HG03460 (cell line): ENCODE measurements around the gene UCHL3.

Experiments
- ATAC-seq: cut with Tn5 transposase; IDR thresholded peaks from one replicate; pipeline ENCODE4 v1.9.1; 2021; ENCODE audit not compliant: unreplicated experiment

The UCHL3 gene

DNA sequence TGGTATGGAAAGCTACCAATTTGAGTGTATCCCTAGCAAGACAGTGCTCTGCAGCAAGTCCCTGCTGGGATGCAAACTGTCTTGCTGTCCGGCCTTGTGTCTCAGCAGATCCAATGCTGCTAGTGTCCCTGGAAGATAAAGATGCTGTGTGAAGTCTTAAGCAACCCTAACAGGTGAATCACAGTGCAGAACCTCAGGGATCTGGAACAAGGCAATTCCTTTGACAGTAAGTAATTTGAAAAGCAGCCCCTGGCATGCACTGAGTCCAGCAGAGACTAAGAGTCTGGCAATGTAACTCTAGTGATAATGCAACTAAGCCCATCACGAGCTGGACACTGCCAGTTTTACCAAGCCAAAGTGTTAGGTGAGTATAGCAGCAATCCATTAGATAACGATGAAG, 1.7 kb upstream of the UCHL3 start:
- no peak for ATAC-seq

DNA sequence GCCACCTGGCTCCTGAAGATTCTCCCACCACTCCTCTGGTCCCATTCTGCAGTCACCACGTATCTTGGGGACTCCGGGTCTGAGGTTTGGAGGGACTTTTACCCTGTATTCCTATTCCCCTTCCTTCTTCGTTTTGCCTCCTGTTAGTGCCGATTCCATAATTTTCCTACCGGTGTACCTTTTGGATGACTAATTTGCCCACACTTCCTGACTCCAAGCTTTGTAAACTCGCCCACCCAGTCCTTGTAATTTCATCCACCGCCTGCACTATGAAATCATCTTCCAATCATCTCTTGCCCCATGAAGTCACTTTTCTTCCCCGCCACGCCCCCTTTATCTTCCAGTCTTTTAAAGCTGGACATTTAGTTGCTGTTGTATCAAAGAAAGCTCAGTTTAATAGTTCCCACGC, 572 bp downstream of the UCHL3 start:
- peak; percentile 7 for ATAC-seq

DNA sequence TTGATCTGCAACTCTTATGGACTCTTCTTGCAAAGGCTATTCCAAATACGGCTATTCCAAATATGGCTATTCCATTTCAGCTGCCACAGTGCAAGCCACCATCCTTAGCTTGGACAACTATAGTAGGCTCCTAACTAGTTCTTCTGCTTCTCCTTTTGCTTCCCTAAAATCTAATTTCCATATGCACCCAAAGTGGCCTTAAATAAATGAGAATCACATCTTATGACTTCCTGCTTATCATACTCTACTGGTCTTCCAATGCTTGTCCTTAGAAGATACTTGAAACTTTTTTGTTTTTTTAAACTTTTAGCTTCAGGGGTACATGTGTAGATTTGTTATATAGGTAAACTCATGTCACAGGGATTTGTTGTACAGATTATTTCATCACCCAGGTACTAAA, 4.9 kb downstream of the UCHL3 start:
- ATAC-seq = no peak

DNA sequence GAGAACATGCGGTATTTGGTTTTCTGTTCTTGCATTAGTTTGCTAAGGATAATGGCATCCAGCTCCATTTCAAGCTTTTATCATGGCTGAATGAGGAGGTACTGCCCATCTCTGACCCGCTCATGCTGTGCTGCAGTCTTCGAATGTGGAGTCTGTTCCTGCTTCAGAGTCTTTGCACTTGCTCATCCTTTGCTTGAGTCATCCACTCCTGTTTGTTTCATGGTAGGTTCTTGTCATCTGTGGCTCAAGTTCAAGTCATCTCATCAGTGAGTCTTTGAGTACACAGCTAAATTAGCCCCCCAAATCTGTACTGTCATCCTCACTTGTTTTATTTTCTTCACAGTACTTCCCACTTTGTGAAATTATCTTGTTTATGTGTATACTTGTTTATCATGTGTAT, 5.4 kb downstream of the UCHL3 start:
- ATAC-seq = no peak

DNA sequence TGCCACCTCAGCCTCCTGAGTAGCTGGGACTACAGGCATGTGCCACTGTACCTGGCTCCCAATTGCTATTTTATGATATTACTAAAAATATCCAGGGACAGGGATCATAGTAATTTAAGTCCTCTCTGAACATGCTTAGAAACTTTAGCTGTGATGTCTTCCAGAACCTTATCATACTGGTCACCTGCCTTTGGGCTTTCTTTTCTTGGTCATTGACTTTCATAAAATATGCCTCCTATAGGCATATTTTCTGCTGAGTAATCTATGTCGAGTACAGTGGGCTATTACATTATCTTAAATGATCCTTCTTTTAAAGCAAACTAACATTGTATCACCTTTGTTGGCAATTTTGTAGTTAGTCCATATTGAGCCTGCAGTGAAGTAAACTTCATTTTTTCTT, 6.2 kb downstream of the UCHL3 start:
- no peak for ATAC-seq

DNA sequence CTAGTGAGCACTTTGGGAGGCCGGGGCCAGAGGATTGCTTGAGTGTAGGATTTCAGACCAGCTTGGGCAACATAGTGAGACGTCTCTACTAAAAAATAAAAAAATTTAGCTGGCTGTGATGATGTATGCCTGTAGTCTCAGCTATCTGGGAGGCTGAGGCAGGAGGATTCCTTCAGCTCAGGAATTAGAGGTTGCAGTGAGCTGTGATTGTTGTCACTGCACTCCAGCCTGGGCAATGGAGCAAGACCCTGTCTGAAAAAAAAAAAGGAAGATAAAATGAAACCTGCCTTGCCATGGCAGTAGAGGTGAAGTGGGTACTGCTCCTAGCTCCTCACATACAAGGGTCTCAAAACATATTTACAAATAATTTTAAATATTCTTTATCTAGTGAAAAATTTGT, 7.4 kb downstream of the UCHL3 start:
- no peak for ATAC-seq

DNA sequence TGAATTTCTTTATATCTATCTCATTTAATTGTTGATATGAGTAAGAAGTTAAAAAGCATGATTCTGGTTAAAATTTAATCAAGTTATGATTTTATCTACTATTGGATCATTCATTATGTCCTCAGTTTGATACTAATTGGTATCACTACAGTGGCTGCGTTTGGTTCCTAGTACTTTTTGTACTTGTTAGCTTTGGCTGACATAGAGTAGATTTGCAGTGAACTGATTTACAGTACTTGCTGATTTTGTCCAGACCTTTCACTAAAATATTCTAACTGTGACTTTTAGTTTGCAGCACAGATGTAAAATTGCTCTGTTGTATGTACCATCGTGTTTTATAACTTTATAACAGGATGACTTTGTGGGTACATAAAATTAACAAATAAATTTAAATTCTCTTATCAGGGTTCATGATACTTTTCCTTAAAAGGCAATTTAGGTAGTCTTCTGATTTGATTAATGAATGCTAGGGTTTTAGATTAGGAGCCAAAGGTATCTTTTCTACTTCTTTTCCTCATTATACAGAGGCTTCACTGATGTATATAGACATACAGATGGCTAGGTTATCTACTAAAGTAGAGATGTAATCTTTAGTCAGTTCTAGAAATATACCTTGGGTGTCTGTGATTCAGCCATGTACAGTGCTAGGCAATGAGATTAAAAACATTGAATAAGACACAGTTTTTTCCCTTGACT, 8.7 kb downstream of the UCHL3 start:
- no peak for ATAC-seq

DNA sequence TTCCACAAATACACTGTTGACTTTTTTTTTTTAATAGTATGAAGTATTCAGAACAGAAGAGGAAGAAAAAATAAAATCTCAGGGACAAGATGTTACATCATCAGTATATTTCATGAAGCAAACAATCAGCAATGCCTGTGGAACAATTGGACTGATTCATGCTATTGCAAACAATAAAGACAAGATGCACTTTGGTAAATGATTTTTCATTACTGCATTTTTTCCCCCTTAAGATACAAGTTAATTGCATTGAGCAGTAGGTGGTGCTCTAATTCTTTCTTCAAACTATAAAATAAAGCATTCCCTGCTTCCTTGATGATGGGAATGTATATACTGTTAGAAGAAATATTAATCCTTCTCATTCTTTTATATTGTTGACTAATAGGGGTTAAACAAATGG, 17.1 kb downstream of the UCHL3 start:
- no peak for ATAC-seq

DNA sequence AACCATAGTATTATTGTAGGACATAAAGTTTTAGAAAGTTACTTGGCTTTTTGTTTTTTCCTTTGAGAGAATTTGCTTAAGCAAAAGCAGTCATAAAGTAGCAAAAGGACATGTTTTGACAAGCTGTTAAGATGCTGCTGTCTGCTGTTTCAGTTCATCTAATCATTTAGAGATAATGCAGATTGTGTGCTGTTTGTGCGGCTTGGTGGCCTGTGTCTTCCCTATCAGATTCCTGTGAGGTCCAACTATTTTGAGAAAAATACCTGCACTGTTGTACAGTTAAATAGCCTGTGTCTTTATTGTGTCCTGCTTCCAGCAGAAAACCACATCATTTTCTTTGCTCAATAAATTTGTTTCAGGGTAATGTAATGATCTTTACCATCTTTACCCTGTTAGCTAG, 20.0 kb downstream of the UCHL3 start:
- no peak for ATAC-seq

DNA sequence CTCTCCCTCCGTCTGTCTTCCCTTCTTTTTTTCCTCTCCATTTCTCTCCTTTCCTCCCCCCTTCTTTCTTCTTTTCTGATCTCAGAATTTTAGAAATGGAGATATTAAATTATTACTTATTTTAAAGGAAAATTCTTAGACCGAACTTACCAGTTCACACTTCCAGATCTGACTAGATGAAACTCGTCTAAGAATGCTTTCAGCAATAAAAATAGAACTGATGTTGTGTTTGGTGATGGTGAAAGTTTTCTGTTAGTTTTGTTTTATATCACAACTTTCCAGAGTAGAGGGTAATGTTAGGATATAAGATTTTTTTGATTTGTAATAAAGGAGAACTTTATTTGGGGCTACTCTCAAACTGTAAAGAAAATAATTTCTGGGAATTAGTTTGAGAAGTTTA, 29.9 kb downstream of the UCHL3 start:
- no peak for ATAC-seq

DNA sequence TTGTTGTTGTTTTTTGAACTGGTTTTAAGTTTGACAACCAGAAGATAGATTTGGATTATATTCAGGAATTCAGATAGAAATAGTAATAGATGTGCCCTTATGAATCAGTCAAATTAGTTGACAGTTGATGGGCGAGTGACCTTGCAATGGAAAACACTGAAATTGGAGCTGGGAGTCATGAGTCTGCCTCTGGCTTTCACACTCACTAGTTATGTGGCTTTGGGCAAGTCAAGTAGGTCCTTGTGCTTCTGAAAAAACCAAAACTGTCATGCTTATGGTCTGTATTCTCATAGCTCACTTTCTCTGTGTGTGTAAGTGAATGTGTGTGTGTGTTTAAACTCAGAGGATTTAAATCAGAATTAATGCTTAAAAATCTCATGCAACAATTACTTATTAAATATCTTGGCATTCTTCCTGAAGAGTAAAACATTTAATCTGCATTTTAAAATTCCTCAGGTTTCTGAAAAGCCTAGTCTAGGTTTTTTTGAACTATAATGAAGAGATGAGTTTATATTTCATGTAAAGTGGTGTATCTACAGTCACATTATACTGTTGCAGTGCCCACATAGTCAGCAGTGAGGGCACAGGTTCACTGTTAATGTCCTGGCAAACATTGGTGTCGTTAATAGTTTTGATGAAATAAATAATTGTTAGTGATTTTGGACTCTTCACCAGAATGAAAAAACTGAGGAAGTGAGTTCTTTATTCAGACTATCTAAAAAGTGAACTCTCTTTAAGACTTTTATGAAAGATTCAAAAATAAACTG, 32.5 kb downstream of the UCHL3 start:
- no peak for ATAC-seq

DNA sequence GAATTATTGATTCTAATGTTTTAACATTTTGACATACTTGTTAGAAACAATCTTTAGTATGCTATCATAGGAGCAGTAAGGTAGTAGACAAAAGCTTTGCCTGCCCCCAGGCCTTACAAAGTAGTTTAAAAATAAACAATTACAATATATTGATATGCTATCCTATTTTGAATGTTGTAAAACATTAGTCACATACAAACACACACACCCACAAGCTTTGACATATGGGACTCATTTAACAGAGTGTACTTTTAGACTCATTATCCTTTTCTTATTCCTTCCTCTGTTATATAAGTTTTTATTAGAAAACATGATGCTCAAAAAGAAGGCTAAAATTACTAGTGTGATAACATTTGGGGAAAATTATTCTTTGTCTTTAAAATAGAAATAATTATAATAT, 33.5 kb downstream of the UCHL3 start:
- ATAC-seq = no peak

DNA sequence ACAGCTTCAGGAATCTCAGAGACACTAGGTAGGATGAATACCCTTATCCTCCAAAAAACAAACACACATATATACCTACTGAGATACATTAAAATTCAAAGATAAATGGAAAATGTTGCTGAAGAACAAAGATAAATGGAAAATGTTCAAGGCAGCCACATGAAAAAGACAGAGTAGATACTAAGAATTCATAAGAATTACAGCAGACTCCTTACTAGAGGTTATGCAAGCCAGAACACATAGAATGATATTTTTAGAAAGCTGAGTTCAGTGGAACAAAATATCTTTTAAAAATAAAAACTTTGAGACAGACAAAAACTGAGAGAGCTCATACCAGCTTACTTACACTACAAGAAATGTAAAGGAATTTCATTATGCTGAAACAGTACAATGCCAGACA, 35.6 kb downstream of the UCHL3 start:
- no peak for ATAC-seq

DNA sequence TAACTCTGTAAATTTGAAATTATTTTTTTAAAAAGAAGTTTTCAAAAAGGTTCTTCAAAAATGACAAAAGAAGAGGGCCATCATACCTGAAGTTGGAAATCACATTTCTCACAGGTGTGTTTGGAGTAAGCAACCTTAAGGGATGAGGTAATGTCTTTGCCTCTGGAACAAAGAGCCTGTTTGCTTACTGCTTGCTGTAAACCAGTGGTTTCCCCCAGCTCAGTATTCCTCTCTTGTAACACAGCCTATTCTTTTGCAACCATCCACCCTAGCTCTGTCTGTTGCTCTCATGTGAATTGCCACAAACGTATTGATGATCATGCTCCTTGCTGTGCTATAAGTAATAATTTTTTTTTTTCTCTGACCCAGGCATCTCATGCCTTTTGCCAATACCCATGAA, 38.1 kb downstream of the UCHL3 start:
- ATAC-seq = no peak

DNA sequence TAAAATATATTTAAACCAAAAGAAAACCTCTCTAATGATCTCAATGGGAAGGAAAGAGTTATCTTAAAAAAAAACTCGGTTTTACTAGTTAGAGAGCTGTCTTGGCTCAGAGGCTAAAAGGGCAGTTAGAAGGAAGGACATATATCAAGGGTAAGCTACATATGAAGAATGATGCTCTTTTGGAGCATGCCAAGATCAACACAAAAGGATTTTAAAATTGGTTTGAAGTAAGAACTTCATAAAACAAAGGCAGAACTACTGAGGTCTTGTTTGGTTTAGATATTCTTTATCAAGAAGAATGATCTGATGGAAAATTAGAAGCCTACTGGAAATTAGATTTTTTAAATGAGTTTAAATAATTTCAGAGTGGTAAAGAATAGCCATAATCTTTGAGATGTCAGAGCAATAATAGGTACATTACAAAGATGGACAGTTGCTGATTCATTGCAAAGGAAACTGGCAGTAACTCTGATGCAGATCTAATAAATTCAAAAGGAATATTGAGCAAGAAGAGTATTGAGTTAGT, 47.1 kb downstream of the UCHL3 start:
- no peak for ATAC-seq

DNA sequence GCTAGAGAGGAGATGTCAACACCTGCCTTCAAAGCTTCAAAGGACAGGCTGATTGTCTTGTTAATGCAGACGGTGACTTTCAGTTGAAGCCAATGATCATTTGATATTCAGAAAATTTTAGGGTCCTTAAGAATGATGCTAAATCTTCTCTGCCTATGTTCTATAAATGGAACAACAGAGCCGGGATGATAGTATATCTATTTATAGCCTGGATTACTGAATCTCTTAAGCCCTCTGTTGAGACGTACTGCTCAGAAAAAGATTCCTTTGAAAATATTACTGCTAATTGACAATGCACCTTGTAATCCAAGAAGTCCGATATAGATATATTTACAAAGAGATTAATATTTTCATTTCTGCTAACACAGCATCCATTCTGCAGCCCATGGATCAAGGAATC, 50.8 kb downstream of the UCHL3 start:
- ATAC-seq = no peak

DNA sequence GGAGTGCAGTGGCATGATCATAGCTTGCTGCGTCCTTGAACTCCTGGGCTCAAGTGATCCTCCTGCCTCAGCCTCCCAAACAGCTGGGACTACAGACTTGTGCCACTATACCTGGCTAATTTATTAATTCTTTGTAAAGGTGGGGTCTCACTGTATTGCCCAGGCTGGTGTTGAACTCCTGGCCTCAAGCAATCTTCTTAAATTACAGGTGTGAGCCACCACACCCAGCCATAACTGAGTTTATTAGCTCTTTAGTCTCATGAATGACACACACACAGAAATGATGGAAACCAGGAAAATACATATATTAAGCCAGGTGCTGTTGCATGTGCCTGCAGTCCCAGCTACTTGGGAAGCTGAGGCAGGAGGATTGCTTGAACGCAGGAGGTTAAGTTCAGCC, 53.4 kb downstream of the UCHL3 start:
- ATAC-seq = no peak

DNA sequence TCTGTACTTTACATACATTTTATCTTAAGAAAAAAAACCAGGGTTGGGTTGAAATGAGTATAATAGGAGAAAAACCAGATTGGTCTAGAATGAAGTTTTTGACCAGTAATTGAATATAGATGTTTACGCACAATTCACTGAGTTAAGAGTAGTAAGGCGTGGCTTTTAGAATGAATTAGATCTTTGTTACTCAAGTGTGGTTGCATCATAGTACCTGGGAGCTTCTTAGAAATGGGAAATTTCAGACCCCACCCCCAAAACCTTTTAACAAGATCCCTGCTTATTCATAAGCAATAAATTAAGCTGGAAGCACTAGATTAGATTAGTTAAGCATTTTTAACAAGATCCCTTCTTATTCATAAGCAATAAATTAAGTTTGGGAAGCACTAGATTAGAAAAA, 57.9 kb downstream of the UCHL3 start:
- ATAC-seq = no peak

DNA sequence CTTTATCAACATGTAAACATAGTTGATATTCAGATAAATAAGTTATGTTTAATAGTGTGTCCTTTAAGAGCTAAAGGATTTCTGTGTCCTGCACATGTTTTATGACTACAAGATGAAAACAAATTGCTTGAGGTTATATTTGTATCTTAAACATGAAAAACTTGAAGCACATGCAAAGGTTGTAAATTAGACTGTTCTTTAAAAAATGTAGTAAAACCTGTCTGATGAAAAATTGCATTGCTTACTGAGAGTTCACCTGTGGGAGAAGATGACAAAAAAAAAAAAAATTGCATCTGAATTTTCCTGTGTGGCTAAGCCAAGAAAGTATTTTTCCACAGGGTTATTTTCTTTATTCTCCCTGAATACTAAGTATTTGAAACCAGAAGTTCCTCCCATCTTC, 60.9 kb downstream of the UCHL3 start:
- no peak for ATAC-seq

DNA sequence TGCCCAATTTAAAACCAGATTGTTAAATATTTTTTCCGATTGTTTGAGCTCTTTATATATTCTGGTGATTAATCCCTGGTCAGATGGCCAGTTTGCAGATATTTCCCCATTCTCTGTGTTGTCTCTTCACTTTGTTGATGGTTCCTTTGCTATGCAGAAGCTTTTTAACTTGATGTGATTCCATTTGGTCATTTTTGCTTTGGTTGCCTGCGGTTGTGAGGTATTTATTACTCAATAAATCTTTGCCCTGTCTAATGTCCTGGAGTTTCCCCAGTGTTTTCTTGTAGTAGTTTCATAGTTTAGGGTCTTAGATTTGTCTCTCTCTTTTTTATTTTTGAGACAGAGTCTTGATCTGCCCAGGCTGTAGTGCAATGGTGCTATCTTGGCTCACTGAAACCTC, 62.8 kb downstream of the UCHL3 start:
- no peak for ATAC-seq

DNA sequence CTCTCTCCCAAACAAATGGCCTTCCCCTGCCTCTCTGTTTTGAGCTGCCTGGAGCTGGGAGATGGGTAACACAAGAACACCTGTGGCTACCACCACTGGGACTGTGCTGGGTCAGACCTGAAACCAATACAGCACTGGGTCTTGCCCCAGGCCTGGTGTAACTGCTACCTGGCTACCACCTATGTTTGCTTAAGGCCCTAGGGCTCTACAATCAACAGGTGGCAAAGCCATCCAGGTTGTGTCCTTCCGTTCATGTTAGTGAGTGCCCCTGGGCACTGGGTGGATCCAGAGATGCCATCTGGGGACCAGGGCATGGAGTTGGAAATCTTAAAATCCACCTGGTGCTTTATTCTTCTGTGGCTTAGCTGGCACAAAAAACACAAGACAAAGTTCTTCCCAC, 67.6 kb downstream of the UCHL3 start:
- ATAC-seq = no peak

DNA sequence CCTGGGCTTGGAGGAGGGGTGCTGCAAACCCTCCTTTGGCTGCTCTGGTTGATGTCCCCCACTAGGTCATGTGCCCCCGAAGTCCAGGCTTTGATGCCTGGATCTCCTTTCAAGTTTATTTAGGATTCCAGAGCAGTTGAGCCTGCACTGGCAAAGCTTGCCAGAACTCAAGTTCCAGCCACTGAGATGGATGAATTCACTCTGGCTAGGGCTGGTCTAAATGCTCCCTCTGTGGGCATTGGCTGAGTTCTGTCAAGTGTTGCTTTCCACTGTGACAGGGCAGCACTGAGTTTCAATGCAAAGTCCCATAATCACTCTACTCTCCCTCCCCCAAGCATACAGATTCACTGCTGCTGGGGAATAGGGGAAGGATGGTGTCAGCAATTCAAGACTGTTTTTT, 68.7 kb downstream of the UCHL3 start:
- no peak for ATAC-seq

DNA sequence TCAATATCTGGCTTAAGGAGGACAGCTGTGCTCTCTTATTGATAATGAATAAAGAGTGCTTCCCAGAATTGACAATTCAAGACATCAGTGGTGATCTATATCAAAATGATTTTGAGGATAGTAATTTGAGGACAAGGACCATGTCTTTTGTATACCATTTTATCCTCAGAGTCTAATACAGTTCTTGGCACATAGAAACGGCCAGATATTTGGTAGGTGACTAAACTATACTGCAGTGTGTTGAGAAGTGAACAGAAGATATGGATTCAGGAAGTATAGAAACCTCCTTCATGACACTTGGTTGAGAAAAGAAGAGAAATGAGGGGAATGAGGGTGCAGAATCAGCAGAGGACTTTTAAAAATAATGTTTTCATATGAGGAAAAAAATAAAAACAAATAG, 70.4 kb downstream of the UCHL3 start:
- ATAC-seq = no peak
